ENCODE data around the gene AFTPH.

The AFTPH gene

DNA sequence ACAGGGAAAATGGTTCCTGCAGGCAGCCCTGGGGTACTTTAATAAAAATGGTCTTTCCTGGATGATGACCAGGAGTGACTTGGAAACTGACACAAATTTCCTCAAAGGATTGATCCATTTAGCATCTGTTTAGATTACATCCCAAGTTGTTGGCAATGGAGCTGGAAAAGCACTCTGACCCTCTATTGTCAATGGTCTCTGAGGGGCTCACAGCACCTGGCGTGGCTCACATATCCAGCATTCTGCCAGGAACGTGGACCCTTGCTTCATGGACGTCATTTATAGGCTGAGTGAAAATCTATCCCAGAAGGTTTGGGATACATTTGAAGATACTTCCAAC lies 85.8 kb downstream of the AFTPH start:
- TF ChIP-seq, protein P1, sequence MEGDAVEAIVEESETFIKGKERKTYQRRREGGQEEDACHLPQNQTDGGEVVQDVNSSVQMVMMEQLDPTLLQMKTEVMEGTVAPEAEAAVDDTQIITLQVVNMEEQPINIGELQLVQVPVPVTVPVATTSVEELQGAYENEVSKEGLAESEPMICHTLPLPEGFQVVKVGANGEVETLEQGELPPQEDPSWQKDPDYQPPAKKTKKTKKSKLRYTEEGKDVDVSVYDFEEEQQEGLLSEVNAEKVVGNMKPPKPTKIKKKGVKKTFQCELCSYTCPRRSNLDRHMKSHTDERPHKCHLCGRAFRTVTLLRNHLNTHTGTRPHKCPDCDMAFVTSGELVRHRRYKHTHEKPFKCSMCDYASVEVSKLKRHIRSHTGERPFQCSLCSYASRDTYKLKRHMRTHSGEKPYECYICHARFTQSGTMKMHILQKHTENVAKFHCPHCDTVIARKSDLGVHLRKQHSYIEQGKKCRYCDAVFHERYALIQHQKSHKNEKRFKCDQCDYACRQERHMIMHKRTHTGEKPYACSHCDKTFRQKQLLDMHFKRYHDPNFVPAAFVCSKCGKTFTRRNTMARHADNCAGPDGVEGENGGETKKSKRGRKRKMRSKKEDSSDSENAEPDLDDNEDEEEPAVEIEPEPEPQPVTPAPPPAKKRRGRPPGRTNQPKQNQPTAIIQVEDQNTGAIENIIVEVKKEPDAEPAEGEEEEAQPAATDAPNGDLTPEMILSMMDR (IDR thresholded peaks at IDR 0.05; ENCODE audit: borderline replicate concordance, control extremely low read depth, extremely low read depth, insufficient read depth, missing control alignments): no peak
- no peak for DNase-seq (ENCODE audit: low spot score)
- in situ Hi-C loops (cut with MboI; ENCODE audit: low sequenced_read_pairs, unreplicated experiment): loop anchor here (10.0 to 25.0 kb wide), 2 partner anchors 255 to 427 kb away; no protein-coding TSS in a partner anchor

DNA sequence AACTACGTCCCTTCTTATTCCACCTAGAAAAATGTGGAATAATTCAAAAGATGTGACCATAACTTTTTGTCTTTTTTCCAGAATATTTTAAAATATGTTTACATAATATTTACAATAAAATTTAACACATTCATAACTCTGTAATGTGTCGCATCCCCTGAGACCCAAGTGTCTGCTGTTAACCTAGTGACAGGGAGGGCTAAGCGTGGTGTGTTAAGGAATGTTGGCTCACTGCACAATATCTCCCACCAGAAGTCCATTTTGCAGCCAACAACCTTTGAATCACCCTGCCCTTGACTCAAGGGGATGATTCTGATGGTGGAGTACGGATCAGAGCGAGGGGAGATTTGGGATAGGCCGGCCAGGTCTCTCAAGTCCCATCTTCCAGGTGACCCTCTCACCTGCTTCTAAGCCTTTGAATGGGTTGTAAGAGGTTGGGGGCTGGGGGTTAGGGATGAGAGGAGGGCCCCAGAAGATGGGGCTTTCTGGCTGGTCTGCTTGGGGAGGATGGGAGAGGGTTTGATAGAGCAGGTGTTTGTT lies 86.3 kb downstream of the AFTPH start:
- no peak for DNase-seq (ENCODE audit: low spot score)
- TF ChIP-seq, protein P1 (IDR thresholded peaks at IDR 0.05; ENCODE audit: borderline replicate concordance, control extremely low read depth, extremely low read depth, insufficient read depth, missing control alignments): no peak
- in situ Hi-C loops (cut with MboI; ENCODE audit: low sequenced_read_pairs, unreplicated experiment): loop anchor here (25.0 kb wide), 1 partner anchor 427 kb away; no protein-coding TSS in a partner anchor

DNA sequence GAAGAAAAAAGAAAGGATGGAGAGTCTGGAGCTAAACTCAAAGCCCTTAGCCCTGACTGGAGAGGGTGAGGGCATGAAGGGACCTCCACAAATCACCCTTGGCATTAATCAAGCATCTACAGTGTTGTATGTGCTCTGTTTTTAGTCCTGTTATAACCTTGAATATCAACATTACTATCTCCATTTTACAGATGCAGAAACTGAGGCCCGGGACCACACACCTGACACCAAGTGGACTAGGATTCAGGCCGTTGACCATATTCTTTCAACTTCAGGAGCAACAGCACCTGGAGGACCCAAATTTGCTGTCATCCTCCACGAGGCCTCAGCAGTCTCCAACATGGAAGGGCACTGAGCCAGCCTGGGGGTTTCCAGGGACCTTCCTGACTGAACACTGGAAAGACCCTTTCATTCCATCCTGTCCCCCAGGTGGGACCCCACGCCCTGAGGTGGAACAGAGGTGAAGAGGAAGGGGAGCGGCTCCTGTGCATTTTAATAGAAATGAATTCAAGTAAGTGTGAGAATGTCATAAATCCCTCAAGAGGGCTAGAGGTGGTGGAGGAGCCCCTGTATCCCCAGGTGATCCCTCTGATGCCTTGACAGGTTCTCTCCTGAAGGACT lies 88.6 kb downstream of the AFTPH start:
- in situ Hi-C loops (cut with MboI; ENCODE audit: low sequenced_read_pairs, unreplicated experiment): loop anchor here (25.0 kb wide), 1 partner anchor 425 kb away; no protein-coding TSS in a partner anchor
- no peak for DNase-seq (ENCODE audit: low spot score)
- TF ChIP-seq, protein P1 (IDR thresholded peaks at IDR 0.05; ENCODE audit: borderline replicate concordance, control extremely low read depth, extremely low read depth, insufficient read depth, missing control alignments): no peak

DNA sequence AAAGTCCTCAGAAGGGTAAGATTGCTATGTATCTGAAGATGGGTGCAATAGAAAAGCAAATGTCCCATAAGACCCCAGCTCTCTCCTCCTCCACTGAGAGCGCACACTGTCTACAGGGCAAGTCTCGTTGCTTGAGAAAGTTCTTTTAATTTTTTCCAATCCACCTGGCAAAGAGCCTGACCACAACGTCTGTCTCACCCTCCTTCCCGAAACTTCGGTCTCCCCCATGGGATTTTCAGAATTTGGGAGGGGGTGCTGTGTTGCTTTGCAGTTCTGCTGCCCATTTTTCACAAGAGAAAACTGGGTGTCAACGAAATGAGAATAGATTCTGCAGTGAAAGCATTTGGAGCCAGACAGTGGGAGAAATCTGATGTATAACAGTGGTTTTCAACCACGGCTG lies 89.1 kb downstream of the AFTPH start:
- in situ Hi-C loops (cut with MboI; ENCODE audit: low sequenced_read_pairs, unreplicated experiment): loop anchor here (25.0 kb wide), 1 partner anchor 424 kb away; no protein-coding TSS in a partner anchor
- TF ChIP-seq, protein P1 (IDR thresholded peaks at IDR 0.05; ENCODE audit: borderline replicate concordance, control extremely low read depth, extremely low read depth, insufficient read depth, missing control alignments): no peak
- DNase-seq (ENCODE audit: low spot score): no peak

DNA sequence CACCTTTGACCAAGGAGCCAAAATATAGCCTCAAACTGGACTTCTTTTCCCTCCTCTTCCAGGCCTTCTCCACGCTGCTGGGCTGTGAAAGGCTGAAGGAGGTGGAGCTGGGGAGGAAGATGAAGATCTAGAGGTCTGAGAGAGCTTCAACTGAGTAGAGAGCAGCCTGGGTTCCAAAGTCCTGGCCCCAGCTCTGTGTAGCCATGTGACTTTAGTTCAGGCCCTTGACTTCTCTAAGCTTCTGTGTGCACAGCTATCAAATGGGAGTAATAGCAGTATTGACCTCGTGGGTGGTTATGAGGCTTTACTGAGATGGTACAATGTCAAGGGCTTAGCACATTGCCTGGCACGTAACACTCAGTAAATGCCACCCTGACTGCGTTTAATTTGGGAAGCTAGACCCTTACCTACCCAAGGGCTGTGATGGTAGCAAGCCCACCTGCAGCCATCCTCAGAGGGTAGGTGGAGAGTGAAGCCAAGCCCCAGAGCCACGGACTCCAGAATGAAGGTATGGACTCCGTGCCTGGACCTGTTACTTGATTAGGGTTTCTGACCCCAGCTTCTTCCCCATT lies 91.2 kb downstream of the AFTPH start:
- in situ Hi-C loops (cut with MboI; ENCODE audit: low sequenced_read_pairs, unreplicated experiment): loop anchor here (25.0 kb wide), 1 partner anchor 422 kb away; no protein-coding TSS in a partner anchor
- TF ChIP-seq, protein P1 (IDR thresholded peaks at IDR 0.05; ENCODE audit: borderline replicate concordance, control extremely low read depth, extremely low read depth, insufficient read depth, missing control alignments): no peak
- no peak for DNase-seq (ENCODE audit: low spot score)

DNA sequence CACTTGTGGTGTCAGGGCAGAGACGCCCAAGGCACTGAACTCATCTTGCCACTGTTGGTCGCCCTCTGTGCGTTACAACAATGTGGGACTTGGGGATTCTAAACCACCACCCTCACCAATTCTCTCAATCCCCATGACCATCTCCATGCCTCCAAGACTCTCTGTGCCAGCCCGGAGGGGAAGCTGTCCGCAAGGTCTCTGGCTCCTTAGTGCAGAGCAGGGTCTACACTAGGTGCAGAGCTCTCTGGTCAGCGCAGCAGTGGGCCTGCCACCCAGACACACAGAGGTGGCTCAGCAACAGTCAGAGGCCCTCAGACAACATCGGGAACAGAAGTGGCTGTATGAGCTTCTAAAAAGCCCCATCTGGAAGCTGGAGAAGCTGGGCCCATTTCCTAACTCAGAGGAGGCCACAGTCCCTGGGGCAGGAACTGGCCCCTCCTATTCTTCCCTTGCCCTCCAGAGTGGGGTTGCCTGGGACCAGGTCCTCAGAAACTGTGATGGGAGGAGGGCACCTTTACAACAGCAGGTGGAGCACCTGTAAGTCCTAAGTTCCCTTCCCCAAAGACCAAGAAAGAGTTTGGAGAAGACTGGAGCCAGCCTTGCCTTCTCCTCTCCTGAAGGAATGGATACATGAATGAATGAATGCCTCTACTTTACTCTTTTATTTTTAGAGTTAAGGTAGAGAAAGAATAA lies 91.9 kb downstream of the AFTPH start:
- TF ChIP-seq, protein P1 (IDR thresholded peaks at IDR 0.05; ENCODE audit: borderline replicate concordance, control extremely low read depth, extremely low read depth, insufficient read depth, missing control alignments): no peak
- DNase-seq (ENCODE audit: low spot score): no peak
- in situ Hi-C loops (cut with MboI; ENCODE audit: low sequenced_read_pairs, unreplicated experiment): loop anchor here (25.0 kb wide), 1 partner anchor 421 kb away; no protein-coding TSS in a partner anchor
